ENCODE measurements around the gene CES3. TPM values are rescaled to one million over a fixed set of nuclear protein-coding genes. Genes with fewer than 3 reads are reported as not detected.
"Not testable (repeated sequence)": the region's sequence is repeated elsewhere in the genome, so short reads cannot be mapped to it uniquely, and the experiment has no call there.

Gene CES3
- total and polyA plus RNA-seq, 9 of the 15 experiments (the other 6 are each of a cell fraction or from before 2014, with no cell fraction given), result 0.06 to 2.2 (median 0.68) TPM

- ChIA-PET CTCF (ENCODE audit: low intra/inter-chr PET ratio) (interaction anchor here (0.5 to 2.0 kb wide), 3 partner anchors 22 to 62 kb away, joined by 4 to 12 read pairs (median 6); no protein-coding TSS in a partner anchor), POLR2A (interaction anchor here (0.9 kb wide), 1 partner anchor 51 kb away, joined by 4 read pairs; no protein-coding TSS in a partner anchor)
- H4K20me1 ChIP-seq (replicated peaks; ENCODE audit: control insufficient read depth, insufficient read depth, low read length); BruUV-seq (replicated peaks); ATAC-seq; H3K9ac ChIP-seq (ENCODE audit: insufficient read depth in 1 of 2, low read depth in 2 of 2, low read length in 2 of 2); H3K27me3 ChIP-seq (ENCODE audit: control insufficient read depth in 2 of 2, insufficient read depth in 2 of 2, low read length in 2 of 2); H3K4me1 ChIP-seq (replicated peaks in 1 of 2; ENCODE audit: control insufficient read depth in 2 of 2, insufficient read depth in 2 of 2, low read length in 2 of 2); H3K4me3 ChIP-seq; H3K9me1 ChIP-seq (ENCODE audit: control insufficient read depth, insufficient read depth, low read length); H3K79me2 ChIP-seq (ENCODE audit: control insufficient read depth, insufficient read depth, low read length); H2AFZ ChIP-seq (ENCODE audit: low read depth, low read length); FAIRE-seq; H3K27ac ChIP-seq (ENCODE audit: extremely low read depth, low read depth, low read length); H3K9me3 ChIP-seq (replicated peaks; ENCODE audit: control insufficient read depth, insufficient read depth, low read depth, low read length); H3K4me2 ChIP-seq (ENCODE audit: insufficient read depth, low read length); DNase-seq (ENCODE audit: extremely low read depth in 1 of 4, low spot score in 3 of 4); H3K36me3 ChIP-seq (ENCODE audit: control insufficient read depth, insufficient read depth, low read length): not testable (repeated sequence)
- peak; percentile 34; the same call in 1 of the 2 replicates for TF ChIP-seq SPI1 (IDR thresholded peaks at IDR 0.05; ENCODE audit: borderline replicate concordance, low read depth, low read length)
- 0 out of 2 replicates have a peak, but pooled peaks have one; percentile 5 for TF ChIP-seq TCF3 (CRISPR knock-in tag; IDR thresholded peaks at IDR 0.05)
- peak; percentile 26; the same call in 1 of the 2 replicates for TF ChIP-seq ZFX (CRISPR knock-in tag; IDR thresholded peaks at IDR 0.05)
- in situ Hi-C loops (cut with MboI), result loop anchor here (25.0 kb wide), 2 partner anchors 207 to 457 kb away; partner anchors contain the start of genes B3GNT9, FBXL8, HSF4 and NOL3
- 39% methylated on average over 17 of the region's 17 CpGs for WGBS (ENCODE audit: insufficient coverage, low coverage, missing lambda C conversion rate)
- intact Hi-C loops (cut with micrococcal nuclease), result loop anchor here (2.0 to 10.0 kb wide), 4 partner anchors 21 to 509 kb away; partner anchors contain the start of genes FBXL8, MATCAP1 and TRADD
Measured at GRCh38 chr16:66955363-66956153, 5.5 kb upstream of the CES3 start.

GRCh38 chr16:66956154-66956457 lies 5.0 kb upstream of the CES3 start:
- H3K9me1 ChIP-seq (ENCODE audit: control insufficient read depth, insufficient read depth, low read length); H3K4me2 ChIP-seq (ENCODE audit: insufficient read depth, low read length); H3K4me1 ChIP-seq (replicated peaks in 1 of 2; ENCODE audit: control insufficient read depth in 2 of 2, insufficient read depth in 2 of 2, low read length in 2 of 2); H3K36me3 ChIP-seq (ENCODE audit: control insufficient read depth, insufficient read depth, low read length); BruUV-seq (replicated peaks); H3K4me3 ChIP-seq; H2AFZ ChIP-seq (ENCODE audit: low read depth, low read length); H3K27me3 ChIP-seq (ENCODE audit: control insufficient read depth in 2 of 2, insufficient read depth in 2 of 2, low read length in 2 of 2); H3K9me3 ChIP-seq (replicated peaks; ENCODE audit: control insufficient read depth, insufficient read depth, low read depth, low read length); H3K79me2 ChIP-seq (ENCODE audit: control insufficient read depth, insufficient read depth, low read length); H3K27ac ChIP-seq (ENCODE audit: extremely low read depth, low read depth, low read length); H4K20me1 ChIP-seq (replicated peaks; ENCODE audit: control insufficient read depth, insufficient read depth, low read length); DNase-seq (ENCODE audit: extremely low read depth in 1 of 4, low spot score in 3 of 4); ATAC-seq; FAIRE-seq; CTCF ChIA-PET (ENCODE audit: low intra/inter-chr PET ratio); H3K9ac ChIP-seq (ENCODE audit: insufficient read depth in 1 of 2, low read depth in 2 of 2, low read length in 2 of 2): not testable (repeated sequence)
- in situ Hi-C loops (cut with MboI), result loop anchor here (25.0 kb wide), 2 partner anchors 206 to 456 kb away; partner anchors contain the start of genes B3GNT9, FBXL8, HSF4 and NOL3
- intact Hi-C loops (cut with micrococcal nuclease), result loop anchor here (10.0 kb wide), 2 partner anchors 229 to 509 kb away; partner anchors contain the start of gene MATCAP1
- WGBS (ENCODE audit: insufficient coverage, low coverage, missing lambda C conversion rate), result no CpG with 5 or more reads among the region's 1 CpG
- POLR2A ChIA-PET, result interaction anchor here (0.6 to 0.9 kb wide), 2 partner anchors 51 to 320 kb away, joined by 4 read pairs; no protein-coding TSS in a partner anchor

Measured in K562 (cell line).